K562 (cell line): ENCODE measurements around the gene MMP27. TPM values are rescaled to one million over a fixed set of nuclear protein-coding genes. Genes with fewer than 3 reads are reported as not detected.

Experiments used
- ATAC-seq: fragments of 200-7000 bp; cut with Tn5 transposase; 3 replicates; pipeline ENCODE4 v1.9.1; 2020; ENCODE audit warnings: moderate library complexity
- BruUV-seq: library from RNA; stranded (reverse); fragments of 400-500 nt; replicated peaks from 2 replicates; lab custom pipeline; 2021; lab: Mats Ljungman, UMichigan
- CTCF ChIA-PET: fragments of 300-600 bp; formaldehyde crosslinking; extraction: SDS; loops from one replicate; lab custom pipeline; 2021; ENCODE audit warnings: low intra/inter-chr PET ratio; lab: Yijun Ruan, JAX
- POLR2A ChIA-PET: fragments of 300-600, 350-650 bp; sonication (Branson Sonifier 250); formaldehyde crosslinking; extraction: SDS; loops from one replicate; lab custom pipeline; 2021; ENCODE audit warnings: antibody characterized with exemption, inconsistent platforms; lab: Yijun Ruan, JAX
- DNase-seq, 4 experiments: peaks; one replicate each; pipeline versions ENCODE4 v3.0.0 to v3.0.0-alpha.2; 2011 to 2018; ENCODE audit warnings: low spot score in 3 of 4, mixed read lengths in 3 of 4; ENCODE audit errors: extremely low read depth in 1 of 4
- FAIRE-seq: peaks from 2 replicates; lab custom pipeline; 2011; peaks lifted over from hg19 to GRCh38; lab: Jason Lieb, UNC
- H2AFZ ChIP-seq: 2 replicates; pipeline ENCODE4 v1.6.0; 2011; ENCODE audit warnings: low read depth, low read length, control low read depth, inconsistent platforms
- H3K27ac ChIP-seq: fragments of 200-600 bp; 3 replicates; pipeline ENCODE4 v1.8.0; 2011; ENCODE audit warnings: low read depth, mild to moderate bottlenecking, control low read depth, inconsistent platforms, low read length, moderate library complexity, mixed read lengths; ENCODE audit errors: extremely low read depth
- H3K27me3 ChIP-seq, 2 experiments: fragments of 300-600 bp in 1 of 2; 2 replicates in 1 of 2; 3 replicates in 1 of 2; pipeline versions ENCODE4 v1.6.0 to v1.8.0; 2011; ENCODE audit warnings: inconsistent platforms in 2 of 2, low read length in 2 of 2, mild to moderate bottlenecking in 1 of 2, mixed read lengths in 1 of 2, moderate library complexity in 1 of 2; ENCODE audit not compliant: control insufficient read depth in 2 of 2, insufficient read depth in 2 of 2
- H3K36me3 ChIP-seq: fragments of 300-600 bp; 3 replicates; pipeline ENCODE4 v1.8.0; 2011; ENCODE audit warnings: mild to moderate bottlenecking, low read length, inconsistent platforms; ENCODE audit not compliant: control insufficient read depth, insufficient read depth
- H3K4me1 ChIP-seq, 2 experiments: fragments of 200-600 bp in 1 of 2; replicated peaks in 1 of 2; 2 replicates in 1 of 2; 3 replicates in 1 of 2; pipeline versions ENCODE4 v1.5.1 to v1.8.0; 2011; ENCODE audit warnings: inconsistent platforms in 2 of 2, low read length in 2 of 2, mild to moderate bottlenecking in 1 of 2, mixed read lengths in 1 of 2, moderate library complexity in 1 of 2; ENCODE audit not compliant: control insufficient read depth in 2 of 2, insufficient read depth in 2 of 2
- H3K4me2 ChIP-seq: 2 replicates; pipeline ENCODE4 v1.6.1; 2011; ENCODE audit warnings: low read length, control low read depth, inconsistent platforms, mixed read lengths; ENCODE audit not compliant: insufficient read depth
- H3K4me3 ChIP-seq: fragments of 200-600 bp; sonication (generic), shearing (Covaris generic); 2 replicates; pipeline ENCODE4 v1.5.1; 2016; ENCODE audit warnings: control low read depth, inconsistent platforms
- H3K79me2 ChIP-seq: fragments of 200-600 bp; 3 replicates; pipeline ENCODE4 v1.8.0; 2011; ENCODE audit warnings: low read length, inconsistent platforms; ENCODE audit not compliant: control insufficient read depth, insufficient read depth
- H3K9ac ChIP-seq, 2 experiments: 2 replicates each; pipeline versions ENCODE4 v1.6.0 to v1.6.1; 2011; ENCODE audit warnings: low read depth in 2 of 2, low read length in 2 of 2, control low read depth in 1 of 2, inconsistent platforms in 1 of 2, mild to moderate bottlenecking in 1 of 2, mixed read lengths in 1 of 2; ENCODE audit not compliant: insufficient read depth in 1 of 2
- H3K9me1 ChIP-seq: one replicate; pipeline ENCODE4 v1.6.0; 2011; ENCODE audit warnings: inconsistent platforms, mild to moderate bottlenecking, low read length, moderate library complexity; ENCODE audit not compliant: control insufficient read depth, insufficient read depth
- H3K9me3 ChIP-seq: replicated peaks from 2 replicates; pipeline ENCODE4 v1.5.1; 2011; ENCODE audit warnings: low read depth, low read length, inconsistent platforms; ENCODE audit not compliant: control insufficient read depth, insufficient read depth
- H4K20me1 ChIP-seq: replicated peaks from 2 replicates; pipeline ENCODE4 v1.6.1; 2011; ENCODE audit warnings: low read length, inconsistent platforms, mixed read lengths; ENCODE audit not compliant: control insufficient read depth, insufficient read depth
- ELF1 ChIP-seq: fragments of 200-800 bp; sonication (Bioruptor generic); IDR thresholded peaks from 2 replicates; pipeline ENCODE4 v1.6.1; 2016; ENCODE audit warnings: missing genetic modification characterization, missing compliant biosample characterization
- HNRNPLL ChIP-seq: fragments of 200-400 bp; formaldehyde crosslinking; IDR thresholded peaks from 2 replicates; pipeline ENCODE4 v1.6.1; 2017; ENCODE audit warnings: low read length, low read depth, mild to moderate bottlenecking; ENCODE audit not compliant: poor library complexity, severe bottlenecking
- JUN ChIP-seq, 2 experiments: sonication (generic) in 1 of 2; formaldehyde crosslinking in 1 of 2; IDR thresholded peaks; 2 replicates each; pipeline versions ENCODE4 v1.6.1 to v1.8.0; 2012 to 2022; ENCODE audit warnings: borderline replicate concordance in 2 of 2, mild to moderate bottlenecking in 2 of 2, improper control_type of control experiment in 1 of 2, low read depth in 1 of 2, low read length in 1 of 2, missing genetic modification reagents in 1 of 2
- L3MBTL2 ChIP-seq: fragments of 450-650 bp; IDR thresholded peaks from 2 replicates; pipeline ENCODE4 v1.6.1; 2016; ENCODE audit warnings: mild to moderate bottlenecking, moderate library complexity
- NR4A1 ChIP-seq, 2 experiments: fragments of 250-450 bp in 1 of 2; fragments of 450-650 bp in 1 of 2; sonication (Bioruptor Pico) in 1 of 2; IDR thresholded peaks; 2 replicates each; pipeline versions ENCODE4 v1.4.0 to v1.6.1; 2016 to 2020; ENCODE audit warnings: mild to moderate bottlenecking in 2 of 2, missing compliant biosample characterization in 1 of 2, missing genetic modification characterization in 1 of 2, moderate library complexity in 1 of 2
- RFX7 ChIP-seq: fragments of 250-450 bp; sonication (Bioruptor Pico); IDR thresholded peaks from 2 replicates; pipeline ENCODE4 v1.5.1; 2021; ENCODE audit warnings: mild to moderate bottlenecking
- SAP30 ChIP-seq: fragments of 200-600 bp; sonication (generic); IDR thresholded peaks from 2 replicates; pipeline ENCODE4 v1.6.1; 2012; ENCODE audit warnings: borderline replicate concordance, low read depth, mild to moderate bottlenecking, moderate library complexity, low read length, control low read depth, inconsistent platforms; ENCODE audit not compliant: insufficient read depth, poor library complexity, severe bottlenecking
- SMAD4 ChIP-seq: fragments of 250-450 bp; sonication (Bioruptor Pico); conservative IDR thresholded peaks from 2 replicates; pipeline ENCODE4 v1.8.0; 2021; ENCODE audit warnings: inconsistent platforms, mild to moderate bottlenecking, moderate library complexity
- TAF9B ChIP-seq: fragments of 450-650 bp; IDR thresholded peaks from 2 replicates; pipeline ENCODE4 v1.6.1; 2018; ENCODE audit warnings: mild to moderate bottlenecking; ENCODE audit not compliant: partially characterized antibody
- ZBTB11 ChIP-seq, 3 experiments: fragments of 200-800 bp in 1 of 3; fragments of 250-450 bp in 1 of 3; fragments of 450-650 bp in 1 of 3; sonication (Bioruptor Pico) in 1 of 3; sonication (Bioruptor generic) in 1 of 3; formaldehyde crosslinking in 1 of 3; IDR thresholded peaks; 2 replicates each; pipeline versions ENCODE4 v1.6.1 to v1.8.0; 2016 to 2022; ENCODE audit warnings: mild to moderate bottlenecking in 2 of 3, missing genetic modification characterization in 2 of 3, missing compliant biosample characterization in 1 of 3, moderate library complexity in 1 of 3
- ZMIZ1 ChIP-seq, 2 experiments: fragments of 150-350 bp in 1 of 2; IDR thresholded peaks; 2 replicates each; pipeline ENCODE4 v1.6.1; 2012 to 2016; ENCODE audit warnings: low read depth in 2 of 2, low read length in 2 of 2, mild to moderate bottlenecking in 1 of 2, moderate library complexity in 1 of 2
- ZNF311 ChIP-seq: fragments of 250-450 bp; sonication (Bioruptor Pico); IDR thresholded peaks from 2 replicates; pipeline ENCODE4 v1.4.0; 2020; ENCODE audit warnings: mild to moderate bottlenecking, moderate library complexity
- ZNF408 ChIP-seq: fragments of 250-450 bp; sonication (Bioruptor Pico); IDR thresholded peaks from 2 replicates; pipeline ENCODE4 v1.4.0; 2020; ENCODE audit warnings: low read depth, mild to moderate bottlenecking, moderate library complexity
- ZNF507 ChIP-seq: conservative IDR thresholded peaks from 2 replicates; pipeline ENCODE4 v1.6.1; 2017; ENCODE audit warnings: missing genetic modification characterization, missing compliant biosample characterization
- WGBS: fragments of 100-300 bp; shearing (Covaris generic); methylation state at CpG from one replicate; pipeline ENCODE4 v1.1.6; 2016; ENCODE audit warnings: low coverage, mixed read lengths; ENCODE audit not compliant: insufficient coverage; ENCODE audit errors: missing lambda C conversion rate; 5-methylcytosine and 5-hydroxymethylcytosine counted together
- in situ Hi-C: fragments of 300-500 bp; cut with MboI; formaldehyde crosslinking; loops from 4 replicates; pipeline ENCODE4 v1.15.0; 2018; ENCODE audit warnings: inconsistent platforms, mixed read lengths
- intact Hi-C: fragments of 100-400 bp; cut with micrococcal nuclease; formaldehyde crosslinking; loops from 2 replicates; pipeline ENCODE4 v1.14.2; 2022
- polyA plus RNA-seq, 8 experiments: library from polyadenylated mRNA; depleted of rRNA in 4 of 8; stranded (reverse) in 5 of 8; unstranded in 3 of 8; fragments of >200 nt; fragmentation: Nextera tagmentation in 2 of 8; fragmentation: Illumina TruSeq in 1 of 8; extraction: Ambion mirVana in 2 of 8; extraction: Trizol in 1 of 8; gene quantifications; 2 replicates each; pipeline versions ENCODE4 v1.2.1 to v1.2.3, GENCODE V29; 2011 to 2014; ENCODE audit warnings: inconsistent platforms in 1 of 8, missing spikeins in 1 of 8
- total RNA-seq, 7 experiments: library from RNA; depleted of rRNA in 6 of 7; stranded (reverse); fragments of >200 nt in 6 of 7; fragmentation: Illumina TruSeq in 2 of 7; extraction: Trizol in 2 of 7; gene quantifications; 2 replicates each; pipeline versions ENCODE4 v1.2.1 to v1.2.3, GENCODE V29; 2011 to 2021; ENCODE audit warnings: low replicate concordance in 1 of 7

The MMP27 gene
- total and polyA plus RNA-seq, 9 of the 15 experiments (the other 6 are each of a cell fraction or from before 2014, with no cell fraction given), result not detected

- 0% methylated on average over 1 of the region's 1 CpG for WGBS
- peaks cover 4% of the 10 kb centered on the region for H3K9me3 ChIP-seq
- in situ Hi-C loops, result no loop called here
- intact Hi-C loops, result no loop called here
- H3K27me3 ChIP-seq, result no peaks in the 10 kb centered on the region; a peak in 1 of 5 replicates
- H3K9ac ChIP-seq, result no peak overlapping the region
- H3K27ac ChIP-seq, result no peak overlapping the region
- no peaks in the 10 kb centered on the region for H3K79me2 ChIP-seq
- FAIRE-seq (no peak), DNase-seq (no peak), ATAC-seq (no peak)
- H3K9me1 ChIP-seq, result no peaks in the 10 kb centered on the region
- BruUV-seq, result no TSS peak
- H3K4me1 ChIP-seq, result no peaks in the 10 kb centered on the region
- ChIA-PET POLR2A (no interaction called here), CTCF (no interaction called here)
- no peak overlapping the region for H3K4me3 ChIP-seq
- H3K36me3 ChIP-seq, result no peaks in the 10 kb centered on the region
- H3K4me2 ChIP-seq, result no peak overlapping the region
- H4K20me1 ChIP-seq, result no peaks in the 10 kb centered on the region
- H2AFZ ChIP-seq, result no peak overlapping the region
- TF ChIP-seq SMAD4 (CRISPR knock-in tag) (no peak), ZNF311 (CRISPR knock-in tag) (no peak), ZBTB11 (CRISPR knock-in tag; IDR thresholded peaks at IDR 0.05) (no peak), ZNF408 (CRISPR knock-in tag) (no peak), ZMIZ1 (IDR thresholded peaks at IDR 0.05; ENCODE audit: low read depth in 2 of 2, low read length in 2 of 2) (no peak), NR4A1 (CRISPR knock-in tag; IDR thresholded peaks at IDR 0.05) (no peak), NR4A1 (tag; IDR thresholded peaks at IDR 0.05) (no peak), HNRNPLL (no peak), RFX7 (CRISPR knock-in tag) (no peak), ELF1 (tag) (no peak), JUN (IDR thresholded peaks at IDR 0.05; ENCODE audit: borderline replicate concordance, low read depth, low read length) (no peak), JUN (CRISPR knock-in tag; IDR thresholded peaks at IDR 0.05; ENCODE audit: borderline replicate concordance) (no peak), ZNF507 (tag) (no peak), SAP30 (no peak), TAF9B (no peak), L3MBTL2 (no peak)
Observed at GRCh38 chr11:102656528-102656927, 49.0 kb downstream of the MMP27 start.
